Astrocyte of the spinal cord (primary cell): ENCODE data around the gene ZNHIT6.
A peak's percentile ranks its signal among the peaks of the same experiment; 100 is the strongest.

Experiments used
- DNase-seq: peaks from one replicate; pipeline ENCODE4 v3.0.0; 2011; ENCODE audit warnings: low read depth, low spot score
- H3K4me3 ChIP-seq: 2 replicates; pipeline ENCODE4 v1.5.1; 2011; ENCODE audit warnings: low read depth, mild to moderate bottlenecking, low read length, moderate library complexity
- CTCF ChIP-seq: IDR thresholded peaks from 2 replicates; pipeline ENCODE4 v1.5.1; 2012; ENCODE audit warnings: low read depth, mild to moderate bottlenecking, low read length, inconsistent platforms
- in situ Hi-C: cut with HindIII; loops from 2 replicates; pipeline ENCODE4 v1.10.0; 2017; ENCODE audit warnings: low sequenced_read_pairs

The ZNHIT6 gene

GRCh38 chr1:85638412-85638811 lies 69.8 kb downstream of the ZNHIT6 start:
- no peak for TF ChIP-seq CTCF
- H3K4me3 ChIP-seq: no peak overlapping the region
- no peak for DNase-seq
- in situ Hi-C loops: no loop called here

DNA sequence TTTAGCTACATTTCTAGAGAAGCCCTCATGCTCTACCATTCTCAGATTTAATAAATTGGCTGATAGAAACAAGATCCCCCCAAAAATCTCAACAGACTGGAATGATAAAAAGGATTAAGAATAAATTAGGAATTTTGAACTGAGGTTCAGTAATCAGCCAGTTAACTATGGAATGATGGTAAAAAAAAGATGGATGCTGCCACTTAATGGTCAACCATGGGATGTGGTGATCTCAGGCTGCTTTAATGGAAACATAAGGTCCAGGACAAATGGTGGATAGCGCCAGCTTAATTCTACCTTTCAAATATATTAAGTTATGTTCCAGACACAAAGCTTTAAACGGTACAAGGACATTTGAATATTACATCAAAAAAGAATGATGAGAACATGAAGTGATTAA lies 77.7 kb downstream of the ZNHIT6 start:
- H3K4me3 ChIP-seq: no peak overlapping the region
- DNase-seq: no peak
- no peak for TF ChIP-seq CTCF
- in situ Hi-C loops: no loop called here

DNA sequence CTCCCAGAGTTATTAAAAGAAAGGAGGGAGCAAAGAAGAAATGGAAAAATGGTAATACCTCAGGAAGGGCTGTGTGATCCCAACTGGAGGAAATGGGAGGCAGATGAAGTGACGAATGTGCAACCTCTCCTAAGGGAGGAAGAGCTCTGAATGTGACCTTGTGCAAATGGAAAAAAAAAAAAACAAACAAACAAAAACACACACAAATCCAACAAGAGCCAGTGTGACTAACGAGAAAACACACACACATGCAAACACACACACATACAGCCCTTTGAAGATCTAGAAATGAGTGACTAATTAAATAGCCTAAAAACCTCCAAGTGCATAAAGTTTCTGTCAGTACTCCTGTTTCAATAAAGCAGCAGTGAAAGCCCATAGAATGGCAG lies 78.7 kb downstream of the ZNHIT6 start:
- H3K4me3 ChIP-seq: no peak overlapping the region
- DNase-seq: peak; percentile 44
- no peak for TF ChIP-seq CTCF
- in situ Hi-C loops: no loop called here

DNA sequence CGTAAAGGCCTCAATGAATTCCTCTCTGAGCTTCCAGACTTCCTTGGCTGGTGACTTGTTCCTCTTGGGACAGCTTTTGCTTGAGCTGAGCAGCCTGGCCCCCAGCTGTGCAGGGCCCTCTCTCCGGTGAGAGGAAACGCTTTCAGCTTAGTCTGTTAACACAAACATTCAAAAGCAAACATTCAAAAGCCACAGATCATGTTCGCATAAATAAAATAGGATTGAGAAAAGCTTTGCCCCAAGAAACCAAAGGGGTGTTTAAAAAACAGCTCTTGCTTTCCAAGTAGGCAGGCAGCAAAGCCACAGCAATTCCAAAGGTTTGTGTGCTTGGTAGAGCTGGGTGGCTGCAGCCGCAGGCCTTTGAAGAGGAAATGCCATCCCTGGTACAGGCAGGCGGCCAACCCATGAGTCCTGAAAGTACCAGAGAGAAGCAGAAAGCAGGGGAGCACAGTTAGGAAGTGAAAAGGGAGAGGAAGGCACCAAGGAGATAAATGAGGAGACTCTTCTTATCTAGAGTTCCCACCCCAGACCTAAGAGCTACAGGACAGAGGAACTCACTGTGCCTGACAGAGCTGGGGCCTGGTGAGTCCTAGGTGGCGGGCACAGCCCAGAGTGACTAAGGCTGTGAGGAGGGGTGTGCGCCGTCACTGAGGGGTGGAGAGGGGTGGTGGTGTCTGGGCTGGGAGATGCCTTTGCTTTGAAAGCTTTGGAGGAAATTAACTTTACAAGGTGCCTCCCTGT lies 79.3 kb downstream of the ZNHIT6 start:
- no peak for TF ChIP-seq CTCF
- in situ Hi-C loops: no loop called here
- DNase-seq: peak; percentile 96
- no peak overlapping the region for H3K4me3 ChIP-seq

GRCh38 chr1:85626818-85627217 lies 81.4 kb downstream of the ZNHIT6 start:
- H3K4me3 ChIP-seq: no peak overlapping the region
- DNase-seq: no peak
- no peak for TF ChIP-seq CTCF
- in situ Hi-C loops: no loop called here

- in situ Hi-C loops: no loop called here
- TF ChIP-seq CTCF: no peak
- peak; percentile 55 for DNase-seq
- no peak overlapping the region for H3K4me3 ChIP-seq
Measured at GRCh38 chr1:85624361-85624760, 83.9 kb downstream of the ZNHIT6 start.
